Common myeloid progenitor, CD34-positive (primary cell): ENCODE results near the gene RAB34.

ENCODE experiments used
- CTCF ChIA-PET: fragments of 350-600 bp; sonication (Branson Sonifier 250); formaldehyde crosslinking; loops from one replicate; lab custom pipeline; 2021; ENCODE audit warnings: antibody characterized with exemption; lab: Charles Lee
- POLR2A ChIA-PET: fragments of 350-600 bp; sonication (Branson Sonifier 250); formaldehyde crosslinking; loops from one replicate; lab custom pipeline; 2021; ENCODE audit warnings: antibody characterized with exemption; lab: Charles Lee
- DNase-seq, 3 donors: peaks; one replicate each; pipeline versions ENCODE4 v3.0.0 to v3.0.0-alpha.2; 2013
- H3K27ac ChIP-seq, 2 experiments: 1 replicate in 1 of 2; 2 replicates in 1 of 2; pipeline ENCODE4 v1.7.0; 2013; ENCODE audit warnings: inconsistent platforms in 2 of 2, low read length in 2 of 2, mild to moderate bottlenecking in 2 of 2, low read depth in 1 of 2, moderate library complexity in 1 of 2; ENCODE audit not compliant: severe bottlenecking in 2 of 2, insufficient read depth in 1 of 2, poor library complexity in 1 of 2
- H3K27me3 ChIP-seq, 5 experiments: replicated peaks in 2 of 5; 1 replicate in 3 of 5; 2 replicates in 2 of 5; pipeline versions ENCODE4 v1.6.1 to v1.7.0; 2013; ENCODE audit warnings: low read length in 4 of 5, mild to moderate bottlenecking in 2 of 5, moderate library complexity in 2 of 5, inconsistent platforms in 1 of 5; ENCODE audit not compliant: insufficient read depth in 5 of 5, control insufficient read depth in 4 of 5
- H3K36me3 ChIP-seq, 4 experiments: 1 replicate in 2 of 4; 2 replicates in 2 of 4; pipeline versions ENCODE4 v1.6.1 to v1.7.0; 2013; ENCODE audit warnings: low read length in 3 of 4, control low read depth in 1 of 4, mild to moderate bottlenecking in 1 of 4; ENCODE audit not compliant: control insufficient read depth in 4 of 4, insufficient read depth in 4 of 4
- H3K4me1 ChIP-seq, 4 experiments: 1 replicate in 3 of 4; 2 replicates in 1 of 4; pipeline versions ENCODE4 v1.6.1 to v1.7.1; 2013; ENCODE audit warnings: low read length in 3 of 4, mild to moderate bottlenecking in 3 of 4, control low read depth in 1 of 4, inconsistent platforms in 1 of 4, moderate library complexity in 1 of 4; ENCODE audit not compliant: control insufficient read depth in 4 of 4, insufficient read depth in 4 of 4; ENCODE audit errors: control extremely low read depth in 1 of 4
- H3K4me3 ChIP-seq, 7 experiments: 1 replicate in 4 of 7; 2 replicates in 3 of 7; pipeline versions ENCODE4 v1.5.1 to v1.7.0; 2013; ENCODE audit warnings: mild to moderate bottlenecking in 7 of 7, low read length in 6 of 7, moderate library complexity in 6 of 7, inconsistent platforms in 2 of 7, low read depth in 2 of 7, control low read depth in 1 of 7; ENCODE audit not compliant: insufficient read depth in 4 of 7, control insufficient read depth in 1 of 7; ENCODE audit errors: extremely low read depth in 1 of 7
- H3K9me3 ChIP-seq, 5 experiments: 1 replicate in 4 of 5; 2 replicates in 1 of 5; pipeline versions ENCODE4 v1.6.1 to v1.7.1; 2013; ENCODE audit warnings: low read length in 4 of 5, mild to moderate bottlenecking in 2 of 5, inconsistent platforms in 1 of 5, low read depth in 1 of 5, moderate library complexity in 1 of 5; ENCODE audit not compliant: control insufficient read depth in 4 of 5, insufficient read depth in 2 of 5; ENCODE audit errors: control extremely low read depth in 1 of 5
- WGBS: methylation state at CpG from one replicate; pipeline ENCODE4 v1.1.5; 2013; ENCODE audit not compliant: insufficient coverage; 5-methylcytosine and 5-hydroxymethylcytosine counted together

Gene RAB34

GRCh38 chr17:28718333-28719020 is 809 bp upstream of the RAB34 start:
- ChIA-PET CTCF (interaction anchor here (17.9 kb wide), 1 partner anchor 28 kb away, joined by 507 read pairs; the partner anchor contains the start of gene TRAF4), POLR2A (interaction anchor here (2.4 kb wide), 1 partner anchor 7 kb away, joined by 12 read pairs; the partner anchor contains the start of gene PROCA1)
- Histone ChIP-seq H3K27me3 (no peaks in the 10 kb centered on the region), H3K36me3 (peaks cover 7 to 53% (median 43%) of the 10 kb centered on the region in 4 experiments), H3K4me3 (peak overlapping the region in 6 of 7 experiments; percentile 58 to 98 (median 78)), H3K27ac (peak overlapping the region in 1 of 2 experiments; percentile 52), H3K4me1 (peaks cover 11 to 56% (median 51%) of the 10 kb centered on the region in 4 experiments), H3K9me3 (no peaks in the 10 kb centered on the region)
- WGBS = 52% methylated on average over 8 of the region's 18 CpGs
- no peak for DNase-seq

- H3K36me3 ChIP-seq = peaks cover 0 to 41% (median 28%) of the 10 kb centered on the region in 4 experiments
- no peaks in the 10 kb centered on the region for H3K9me3 ChIP-seq
- no peaks in the 10 kb centered on the region for H3K27me3 ChIP-seq
- DNase-seq = peak in 1 of 3 donors; percentile 39
- peaks cover 11 to 57% (median 50%) of the 10 kb centered on the region in 4 experiments for H3K4me1 ChIP-seq
- WGBS = 18% methylated on average over 48 of the region's 63 CpGs
- ChIA-PET CTCF (interaction anchor here (0.6 to 2.1 kb wide), 6 partner anchors 10 to 643 kb away, joined by 3 to 7 read pairs (median 4); no protein-coding TSS in a partner anchor), POLR2A (no interaction called here)
- H3K4me3 ChIP-seq = peak overlapping the region; percentile 33 to 98 (median 67)
- peak overlapping the region in 1 of 2 experiments; percentile 68 for H3K27ac ChIP-seq
Measured at GRCh38 chr17:28716740-28717577, 709 bp downstream of the RAB34 start.

- ChIA-PET POLR2A (no interaction called here), CTCF (interaction anchor here (1.7 to 2.1 kb wide), 3 partner anchors 12 to 59 kb away, joined by 3 to 7 read pairs (median 5); no protein-coding TSS in a partner anchor)
- peaks cover 6 to 51% (median 50%) of the 10 kb centered on the region in 4 experiments for H3K4me1 ChIP-seq
- no CpG with 5 or more reads among the region's 2 CpGs for WGBS
- no peaks in the 10 kb centered on the region for H3K27me3 ChIP-seq
- no peak overlapping the region for H3K27ac ChIP-seq
- peaks cover 0 to 24% (median 24%) of the 10 kb centered on the region in 4 experiments for H3K36me3 ChIP-seq
- no peak overlapping the region for H3K4me3 ChIP-seq
- no peak for DNase-seq
- no peaks in the 10 kb centered on the region for H3K9me3 ChIP-seq
Measured at GRCh38 chr17:28715217-28715616, 2.5 kb downstream of the RAB34 start.

- no peak for DNase-seq
- Histone ChIP-seq H3K4me3 (no peak overlapping the region), H3K36me3 (peaks cover 0 to 24% (median 23%) of the 10 kb centered on the region in 4 experiments), H3K9me3 (no peaks in the 10 kb centered on the region), H3K4me1 (peaks cover 5 to 52% (median 50%) of the 10 kb centered on the region in 4 experiments), H3K27ac (no peak overlapping the region), H3K27me3 (no peaks in the 10 kb centered on the region)
- ChIA-PET CTCF (no interaction called here), POLR2A (no interaction called here)
- 94% methylated on average over 2 of the region's 3 CpGs for WGBS
Measured at GRCh38 chr17:28714281-28714680, 3.4 kb downstream of the RAB34 start.

- peak overlapping the region in 3 of 7 experiments; percentile 72 to 81 (median 77) for H3K4me3 ChIP-seq
- ChIA-PET CTCF (interaction anchor here (1.6 to 3.0 kb wide), 5 partner anchors 9 to 37 kb away, joined by 6 to 12 read pairs (median 9); no protein-coding TSS in a partner anchor), POLR2A (interaction anchor here (0.6 to 0.9 kb wide), 2 partner anchors 51 to 52 kb away, joined by 3 to 5 read pairs; partner anchors contain the start of genes SDF2 and SUPT6H)
- no peaks in the 10 kb centered on the region for H3K9me3 ChIP-seq
- H3K4me1 ChIP-seq = peaks cover 0 to 38% (median 36%) of the 10 kb centered on the region in 4 experiments
- H3K27me3 ChIP-seq = no peaks in the 10 kb centered on the region
- DNase-seq = no peak
- peaks cover 0 to 24% (median 23%) of the 10 kb centered on the region in 4 experiments for H3K36me3 ChIP-seq
- WGBS = 92% methylated on average over 5 of the region's 7 CpGs
- H3K27ac ChIP-seq = no peak overlapping the region
Measured at GRCh38 chr17:28712705-28713415, 4.8 kb downstream of the RAB34 start.

- Histone ChIP-seq H3K27ac (peak overlapping the region in 1 of 2 experiments; percentile 85), H3K4me3 (peak overlapping the region; percentile 51 to 83 (median 72)), H3K36me3 (peaks cover 0 to 25% (median 24%) of the 10 kb centered on the region in 4 experiments), H3K9me3 (no peaks in the 10 kb centered on the region), H3K27me3 (no peaks in the 10 kb centered on the region), H3K4me1 (peaks cover 0 to 37% (median 33%) of the 10 kb centered on the region in 4 experiments)
- CTCF ChIA-PET = interaction anchor here (1.6 to 3.0 kb wide), 6 partner anchors 9 to 190 kb away, joined by 5 to 12 read pairs (median 8); no protein-coding TSS in a partner anchor
- POLR2A ChIA-PET = interaction anchor here (0.6 to 2.0 kb wide), 4 partner anchors 8 to 71 kb away, joined by 3 to 12 read pairs (median 4); partner anchors contain the start of genes RPL23A, SDF2 and SUPT6H
- DNase-seq = peak; percentile 86 to 92 (median 92)
- WGBS = 15% methylated on average over 25 of the region's 34 CpGs
Measured at GRCh38 chr17:28712032-28712704, 5.5 kb downstream of the RAB34 start.
